CD14-positive monocyte (primary cell): Measurements from ENCODE around the gene UVSSA. TPM values are rescaled to one million over a fixed set of nuclear protein-coding genes. Genes with fewer than 3 reads are reported as not detected.
A peak's percentile ranks its signal among the peaks of the same experiment; 100 is the strongest.

Source experiments
- DNase-seq, 3 donors: peaks; one replicate each; pipeline ENCODE4 v3.0.0-alpha.2; 2011 to 2022
- H2AFZ ChIP-seq: 2 replicates; pipeline ENCODE4 v1.6.0; 2012; ENCODE audit warnings: mild to moderate bottlenecking, low read depth, low read length, inconsistent platforms; ENCODE audit not compliant: insufficient read depth, poor library complexity, severe bottlenecking
- H3K27ac ChIP-seq, 2 donors: 1 replicate in 1 of 2; 2 replicates in 1 of 2; pipeline ENCODE4 v1.5.1; 2012 to 2013; ENCODE audit warnings: low read length in 2 of 2, control low read depth in 1 of 2, inconsistent platforms in 1 of 2, low read depth in 1 of 2, mild to moderate bottlenecking in 1 of 2
- H3K27me3 ChIP-seq, 2 donors: one replicate each; pipeline versions ENCODE4 v1.6.0 to v1.6.1; 2011 to 2013; ENCODE audit warnings: low read length in 2 of 2; ENCODE audit not compliant: control insufficient read depth in 2 of 2, insufficient read depth in 2 of 2
- H3K36me3 ChIP-seq, 2 donors: replicated peaks in 1 of 2; 1 replicate in 1 of 2; 2 replicates in 1 of 2; pipeline versions ENCODE4 v1.5.1 to v1.6.1; 2012 to 2013; ENCODE audit warnings: low read length in 2 of 2, control low read depth in 1 of 2, inconsistent platforms in 1 of 2, mild to moderate bottlenecking in 1 of 2; ENCODE audit not compliant: insufficient read depth in 2 of 2, control insufficient read depth in 1 of 2
- H3K4me1 ChIP-seq, 2 donors: 1 replicate in 1 of 2; 2 replicates in 1 of 2; pipeline versions ENCODE4 v1.5.1 to v1.6.1; 2012 to 2013; ENCODE audit warnings: low read length in 2 of 2, control low read depth in 1 of 2, inconsistent platforms in 1 of 2, mild to moderate bottlenecking in 1 of 2, moderate library complexity in 1 of 2; ENCODE audit not compliant: insufficient read depth in 2 of 2, control insufficient read depth in 1 of 2
- H3K4me2 ChIP-seq: replicated peaks from 2 replicates; pipeline ENCODE3; 2012; ENCODE audit warnings: low read length, moderate library complexity, mild to moderate bottlenecking; ENCODE audit not compliant: poor library complexity, severe bottlenecking; ENCODE audit errors: extremely low read depth
- H3K4me3 ChIP-seq, 3 experiments: fragments of 200-600 bp in 1 of 3; sonication (generic) in 1 of 3; replicated peaks in 1 of 3; 1 replicate in 2 of 3; 2 replicates in 1 of 3; pipeline ENCODE4 v1.5.1; 2011 to 2013; ENCODE audit warnings: low read length in 3 of 3, mild to moderate bottlenecking in 3 of 3, control low read depth in 2 of 3, low read depth in 2 of 3, inconsistent platforms in 1 of 3, moderate library complexity in 1 of 3
- H3K79me2 ChIP-seq: 2 replicates; pipeline ENCODE4 v1.6.0; 2012; ENCODE audit warnings: mild to moderate bottlenecking, control low read depth, inconsistent platforms, low read length, moderate library complexity; ENCODE audit not compliant: insufficient read depth
- H3K9ac ChIP-seq: 2 replicates; pipeline ENCODE4 v1.6.0; 2017; ENCODE audit warnings: low read length, mild to moderate bottlenecking; ENCODE audit not compliant: insufficient read depth, poor library complexity, severe bottlenecking
- H3K9me3 ChIP-seq, 2 donors: replicated peaks in 1 of 2; 1 replicate in 1 of 2; 2 replicates in 1 of 2; pipeline versions ENCODE4 v1.5.1 to v1.6.1; 2012 to 2013; ENCODE audit warnings: low read length in 2 of 2, control low read depth in 1 of 2; ENCODE audit not compliant: control insufficient read depth in 1 of 2, insufficient read depth in 1 of 2
- H4K20me1 ChIP-seq: 2 replicates; pipeline ENCODE4 v1.6.0; 2012; ENCODE audit warnings: mild to moderate bottlenecking, low read length, control low read depth, moderate library complexity; ENCODE audit not compliant: insufficient read depth
- H3K27ac Mint-ChIP-seq, 7 donors: one replicate each; pipeline ENCODE4 v1.8.0; 2020; ENCODE audit warnings: mild to moderate bottlenecking in 7 of 7, mixed read lengths in 7 of 7, moderate library complexity in 6 of 7, inconsistent platforms in 2 of 7
- H3K27me3 Mint-ChIP-seq, 3 donors: one replicate each; pipeline ENCODE4 v1.8.0; 2021 to 2022; ENCODE audit warnings: low read depth in 3 of 3, mild to moderate bottlenecking in 3 of 3, mixed read lengths in 3 of 3, moderate library complexity in 3 of 3, inconsistent platforms in 1 of 3
- H3K36me3 Mint-ChIP-seq, 2 donors: one replicate each; pipeline ENCODE4 v1.8.0; 2020; ENCODE audit warnings: mixed read lengths in 2 of 2, inconsistent platforms in 1 of 2, mild to moderate bottlenecking in 1 of 2
- H3K4me1 Mint-ChIP-seq: one replicate; pipeline ENCODE4 v1.8.0; 2020; ENCODE audit warnings: mild to moderate bottlenecking, mixed read lengths
- H3K4me3 Mint-ChIP-seq, 2 donors: one replicate each; pipeline ENCODE4 v1.8.0; 2020; ENCODE audit warnings: mild to moderate bottlenecking in 2 of 2, mixed read lengths in 2 of 2, moderate library complexity in 1 of 2
- H3K9me3 Mint-ChIP-seq, 7 donors: one replicate each; pipeline ENCODE4 v1.8.0; 2020 to 2022; ENCODE audit warnings: mixed read lengths in 7 of 7, mild to moderate bottlenecking in 6 of 7, moderate library complexity in 6 of 7, inconsistent platforms in 2 of 7
- WGBS: methylation state at CpG from one replicate; pipeline ENCODE4 v1.1.5; 2013; ENCODE audit warnings: missing lambda C conversion rate; ENCODE audit not compliant: insufficient coverage; 5-methylcytosine and 5-hydroxymethylcytosine counted together
- intact Hi-C, 2 donors: fragments of 100-400 bp; cut with micrococcal nuclease; formaldehyde crosslinking; loops; one replicate each; pipeline versions ENCODE4 v1.15.0 to v1.15.1; 2023
- polyA plus RNA-seq, 3 donors: library from polyadenylated mRNA; depleted of rRNA in 1 of 3; unstranded in 2 of 3; stranded (reverse) in 1 of 3; fragments of 300-500 nt in 2 of 3; fragments of >200 nt in 1 of 3; fragmentation: Illumina TruSeq in 2 of 3; gene quantifications; 1 replicate in 2 of 3; 2 replicates in 1 of 3; pipeline ENCODE4 v1.2.3, GENCODE V29; 2012 to 2021
- TF ChIP-seq, protein P1 (sequence below): fragments of 200-600 bp; IDR thresholded peaks from one replicate; pipeline ENCODE4 v1.8.0; 2022; ENCODE audit warnings: antibody characterized with exemption, mild to moderate bottlenecking

UVSSA gene
- polyA plus RNA-seq, 3 donors = 2.6 to 54.0 (median 4.8) TPM

GRCh38 chr4:1381944-1382541 is 35.0 kb downstream of the UVSSA start:
- Histone ChIP-seq H3K4me2 (no peak overlapping the region), H2AFZ (no peak overlapping the region), H3K4me1 (no peaks in the 10 kb centered on the region), H3K9ac (no peak overlapping the region), H3K36me3 (peaks cover 16 to 30% of the 10 kb centered on the region in 2 donors), H3K27me3 (no peaks in the 10 kb centered on the region), H4K20me1 (no peaks in the 10 kb centered on the region), H3K4me3 (no peak overlapping the region), H3K79me2 (no peaks in the 10 kb centered on the region), H3K27ac (no peak overlapping the region), H3K9me3 (peaks cover 0 to 5% of the 10 kb centered on the region in 2 donors)
- 96% methylated on average over 24 of the region's 24 CpGs for WGBS
- H3K4me1 Mint-ChIP-seq = no peaks in the 10 kb centered on the region
- peaks cover 22 to 49% of the 10 kb centered on the region in 2 donors for H3K36me3 Mint-ChIP-seq
- H3K27ac Mint-ChIP-seq = peak overlapping the region in 2 of 7 donors; percentile 22 to 80
- TF ChIP-seq, protein P1, sequence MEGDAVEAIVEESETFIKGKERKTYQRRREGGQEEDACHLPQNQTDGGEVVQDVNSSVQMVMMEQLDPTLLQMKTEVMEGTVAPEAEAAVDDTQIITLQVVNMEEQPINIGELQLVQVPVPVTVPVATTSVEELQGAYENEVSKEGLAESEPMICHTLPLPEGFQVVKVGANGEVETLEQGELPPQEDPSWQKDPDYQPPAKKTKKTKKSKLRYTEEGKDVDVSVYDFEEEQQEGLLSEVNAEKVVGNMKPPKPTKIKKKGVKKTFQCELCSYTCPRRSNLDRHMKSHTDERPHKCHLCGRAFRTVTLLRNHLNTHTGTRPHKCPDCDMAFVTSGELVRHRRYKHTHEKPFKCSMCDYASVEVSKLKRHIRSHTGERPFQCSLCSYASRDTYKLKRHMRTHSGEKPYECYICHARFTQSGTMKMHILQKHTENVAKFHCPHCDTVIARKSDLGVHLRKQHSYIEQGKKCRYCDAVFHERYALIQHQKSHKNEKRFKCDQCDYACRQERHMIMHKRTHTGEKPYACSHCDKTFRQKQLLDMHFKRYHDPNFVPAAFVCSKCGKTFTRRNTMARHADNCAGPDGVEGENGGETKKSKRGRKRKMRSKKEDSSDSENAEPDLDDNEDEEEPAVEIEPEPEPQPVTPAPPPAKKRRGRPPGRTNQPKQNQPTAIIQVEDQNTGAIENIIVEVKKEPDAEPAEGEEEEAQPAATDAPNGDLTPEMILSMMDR = no peak
- H3K9me3 Mint-ChIP-seq = peaks cover under 1 to 9% (median 4%) of the 10 kb centered on the region in 7 donors
- no peak for DNase-seq
- intact Hi-C loops = no loop called here
- H3K4me3 Mint-ChIP-seq = no peak overlapping the region
- H3K27me3 Mint-ChIP-seq = peaks cover 0 to 2% (median 0%) of the 10 kb centered on the region in 3 donors

DNA sequence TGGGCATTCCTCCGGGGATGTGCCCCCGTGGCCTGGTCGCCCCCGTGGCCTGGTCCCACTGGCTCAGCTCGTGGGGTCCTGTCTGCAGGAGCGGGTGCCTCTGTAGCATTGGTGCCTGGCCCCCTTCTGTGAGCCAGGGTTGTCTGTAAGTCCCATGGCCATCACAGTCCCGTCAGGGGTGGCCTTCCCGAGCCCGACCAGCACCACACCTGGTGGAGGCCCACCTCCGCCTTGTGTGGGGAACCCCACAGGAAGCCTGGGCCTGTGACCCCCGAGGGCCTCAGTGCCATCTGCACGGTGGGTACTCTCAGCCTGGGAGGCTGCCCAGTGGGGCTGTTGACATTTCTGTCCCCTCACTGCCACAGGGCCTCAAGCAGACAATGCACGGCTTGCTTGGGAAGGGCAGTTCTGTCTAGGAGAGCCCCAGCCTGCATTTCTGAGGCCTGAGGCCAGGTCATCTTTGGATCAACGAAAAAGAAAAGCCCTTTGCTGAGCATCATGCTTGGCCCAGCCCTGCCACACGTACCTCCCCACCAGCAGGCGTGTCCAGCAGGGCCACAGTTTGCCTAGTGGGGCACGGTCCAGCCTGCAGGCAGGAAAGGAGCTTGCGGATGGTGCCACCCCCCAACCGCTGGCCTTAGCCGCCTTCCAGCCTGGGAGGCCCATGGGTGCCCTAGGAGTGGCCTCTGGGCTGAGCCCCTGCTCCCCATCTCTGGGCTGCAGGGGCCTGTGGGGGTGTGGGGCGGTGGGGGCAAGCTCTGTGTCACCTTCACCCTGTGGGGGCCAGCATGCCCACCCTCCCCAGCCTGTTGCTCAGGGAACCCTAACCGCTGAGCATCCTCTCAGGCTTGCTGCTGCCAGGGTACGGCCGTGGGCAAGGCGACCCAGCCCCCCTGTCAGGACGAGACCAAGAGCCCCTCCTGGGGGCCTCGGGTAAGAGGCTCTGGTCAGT is 36.0 kb downstream of the UVSSA start:
- H3K27ac Mint-ChIP-seq = no peak overlapping the region
- H3K4me1 ChIP-seq = no peaks in the 10 kb centered on the region
- WGBS = 90% methylated on average over 23 of the region's 27 CpGs

More for the DNA sequence above, 36.0 kb downstream of the UVSSA start:
- Histone ChIP-seq H3K36me3 (peaks cover 14 to 37% of the 10 kb centered on the region in 2 donors), H3K27me3 (no peaks in the 10 kb centered on the region), H3K4me2 (no peak overlapping the region), H3K79me2 (no peaks in the 10 kb centered on the region), H3K9ac (no peak overlapping the region), H4K20me1 (no peaks in the 10 kb centered on the region), H2AFZ (no peak overlapping the region), H3K9me3 (peaks cover 0 to 6% of the 10 kb centered on the region in 2 donors), H3K4me3 (no peak overlapping the region), H3K27ac (no peak overlapping the region)
- Mint-ChIP-seq H3K4me1 (no peaks in the 10 kb centered on the region), H3K27me3 (peaks cover 0 to 3% (median 0%) of the 10 kb centered on the region in 3 donors), H3K9me3 (peaks cover 2 to 12% (median 10%) of the 10 kb centered on the region in 7 donors), H3K36me3 (peaks cover 30 to 55% of the 10 kb centered on the region in 2 donors), H3K4me3 (no peak overlapping the region)
- intact Hi-C loops = no loop called here
- DNase-seq = no peak
- TF ChIP-seq, protein P1 = no peak
